ENCODE results near the gene COPZ2. TPM values are rescaled to one million over a fixed set of nuclear protein-coding genes. Genes with fewer than 3 reads are reported as not detected.

Gene COPZ2
- total and polyA plus RNA-seq, 2 donors (not counting 1 experiment from before 2014, with no cell fraction given) = 1.0 to 2.3 TPM

GRCh38 chr17:48051706-48052486 is 14.3 kb upstream of the COPZ2 start:
- no peak overlapping the region for H3K9ac ChIP-seq (ENCODE audit: low read length)
- WGBS (ENCODE audit: insufficient coverage) = 93% methylated on average over 3 of the region's 5 CpGs
- no peaks in the 10 kb centered on the region for H3K27me3 ChIP-seq (replicated peaks in 1 of 4; ENCODE audit: control extremely low read depth in 1 of 4, control insufficient read depth in 3 of 4, insufficient read depth in 4 of 4, low read length in 3 of 4)
- no peak for TF ChIP-seq EZH2 (IDR thresholded peaks at IDR 0.05; ENCODE audit: borderline replicate concordance, insufficient read depth, low read depth, low read length, poor library complexity, severe bottlenecking)
- TF ChIP-seq, protein P1, sequence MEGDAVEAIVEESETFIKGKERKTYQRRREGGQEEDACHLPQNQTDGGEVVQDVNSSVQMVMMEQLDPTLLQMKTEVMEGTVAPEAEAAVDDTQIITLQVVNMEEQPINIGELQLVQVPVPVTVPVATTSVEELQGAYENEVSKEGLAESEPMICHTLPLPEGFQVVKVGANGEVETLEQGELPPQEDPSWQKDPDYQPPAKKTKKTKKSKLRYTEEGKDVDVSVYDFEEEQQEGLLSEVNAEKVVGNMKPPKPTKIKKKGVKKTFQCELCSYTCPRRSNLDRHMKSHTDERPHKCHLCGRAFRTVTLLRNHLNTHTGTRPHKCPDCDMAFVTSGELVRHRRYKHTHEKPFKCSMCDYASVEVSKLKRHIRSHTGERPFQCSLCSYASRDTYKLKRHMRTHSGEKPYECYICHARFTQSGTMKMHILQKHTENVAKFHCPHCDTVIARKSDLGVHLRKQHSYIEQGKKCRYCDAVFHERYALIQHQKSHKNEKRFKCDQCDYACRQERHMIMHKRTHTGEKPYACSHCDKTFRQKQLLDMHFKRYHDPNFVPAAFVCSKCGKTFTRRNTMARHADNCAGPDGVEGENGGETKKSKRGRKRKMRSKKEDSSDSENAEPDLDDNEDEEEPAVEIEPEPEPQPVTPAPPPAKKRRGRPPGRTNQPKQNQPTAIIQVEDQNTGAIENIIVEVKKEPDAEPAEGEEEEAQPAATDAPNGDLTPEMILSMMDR (IDR thresholded peaks at IDR 0.05) = no peak
- no peaks in the 10 kb centered on the region for H3K27me3 Mint-ChIP-seq
- peaks cover 43 to 55% of the 10 kb centered on the region in 2 donors for H3K4me1 ChIP-seq (ENCODE audit: control insufficient read depth in 2 of 2, insufficient read depth in 2 of 2, low read length in 2 of 2)
- peaks cover 87% of the 10 kb centered on the region for H3K79me2 ChIP-seq (ENCODE audit: control insufficient read depth, insufficient read depth, low read length)
- no peak overlapping the region for H3K4me3 ChIP-seq (ENCODE audit: control extremely low read depth in 1 of 5, extremely low read depth in 1 of 5, insufficient read depth in 1 of 5, low read depth in 2 of 5, low read length in 4 of 5)
- peaks cover 56% of the 10 kb centered on the region for H4K20me1 ChIP-seq (ENCODE audit: control insufficient read depth, insufficient read depth, low read length, poor library complexity, severe bottlenecking)
- ChIA-PET CTCF (interaction anchor here (1.5 to 5.1 kb wide), 3 partner anchors 22 to 26 kb away, joined by 5 to 28 read pairs (median 10); no protein-coding TSS in a partner anchor), POLR2A (no interaction called here)
- H3K9me3 ChIP-seq (ENCODE audit: control extremely low read depth in 1 of 3, control insufficient read depth in 2 of 3, insufficient read depth in 1 of 3, low read length in 2 of 3) = no peaks in the 10 kb centered on the region
- no peak overlapping the region for H2AFZ ChIP-seq (ENCODE audit: insufficient read depth, low read depth, low read length, poor library complexity, severe bottlenecking)
- intact Hi-C loops (cut with micrococcal nuclease) = no loop called here
- no peaks in the 10 kb centered on the region for H3K9me3 Mint-ChIP-seq (ENCODE audit: insufficient read depth)
- peak overlapping the region; percentile 19 for H3K4me3 Mint-ChIP-seq
- no peak overlapping the region for H3K27ac ChIP-seq (ENCODE audit: low read length in 2 of 2)
- H3K4me1 Mint-ChIP-seq = peaks cover 79% of the 10 kb centered on the region
- no peak for ATAC-seq (ENCODE audit: low read depth)
- peaks cover 0 to 43% of the 10 kb centered on the region in 2 experiments for H3K36me3 ChIP-seq (replicated peaks in 1 of 2; ENCODE audit: control extremely low read depth in 1 of 2, control insufficient read depth in 1 of 2, extremely low read depth in 1 of 2, insufficient read depth in 2 of 2, low read length in 1 of 2)
- H3K27ac Mint-ChIP-seq = peak overlapping the region; percentile 37
- no peak for DNase-seq
- peak overlapping the region; percentile 1 for H3K4me2 ChIP-seq (replicated peaks; ENCODE audit: low read depth, low read length, poor library complexity, severe bottlenecking)

DNA sequence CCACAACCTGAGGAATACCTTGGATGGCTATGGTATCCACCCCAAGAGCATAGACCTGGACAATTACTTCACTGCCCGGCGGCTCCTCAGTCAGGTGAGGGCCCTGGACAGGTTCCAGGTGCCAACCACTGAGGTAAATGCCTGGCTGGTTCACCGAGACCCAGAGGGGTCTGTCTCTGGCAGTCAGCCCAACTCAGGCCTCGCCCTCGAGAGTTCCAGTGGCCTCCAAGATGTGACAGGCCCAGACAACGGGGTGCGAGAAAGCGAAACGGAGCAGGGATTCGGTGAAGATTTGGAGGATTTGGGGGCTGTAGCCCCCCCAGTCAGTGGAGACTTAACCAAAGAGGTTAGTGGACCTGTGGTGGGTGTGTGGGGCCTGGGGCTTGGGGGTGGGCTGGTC is 13.7 kb upstream of the COPZ2 start:
- no peak for TF ChIP-seq EZH2 (IDR thresholded peaks at IDR 0.05; ENCODE audit: borderline replicate concordance, insufficient read depth, low read depth, low read length, poor library complexity, severe bottlenecking)
- TF ChIP-seq, protein P1 (IDR thresholded peaks at IDR 0.05) = no peak
- Histone ChIP-seq H3K79me2 (ENCODE audit: control insufficient read depth, insufficient read depth, low read length) (peaks cover 86% of the 10 kb centered on the region), H4K20me1 (ENCODE audit: control insufficient read depth, insufficient read depth, low read length, poor library complexity, severe bottlenecking) (peaks cover 53% of the 10 kb centered on the region), H3K27me3 (replicated peaks in 1 of 4; ENCODE audit: control extremely low read depth in 1 of 4, control insufficient read depth in 3 of 4, insufficient read depth in 4 of 4, low read length in 3 of 4) (no peaks in the 10 kb centered on the region), H3K36me3 (replicated peaks in 1 of 2; ENCODE audit: control extremely low read depth in 1 of 2, control insufficient read depth in 1 of 2, extremely low read depth in 1 of 2, insufficient read depth in 2 of 2, low read length in 1 of 2) (peaks cover 0 to 37% of the 10 kb centered on the region in 2 experiments), H3K9ac (ENCODE audit: low read length) (no peak overlapping the region), H3K4me2 (replicated peaks; ENCODE audit: low read depth, low read length, poor library complexity, severe bottlenecking) (no peak overlapping the region), H3K9me3 (ENCODE audit: control extremely low read depth in 1 of 3, control insufficient read depth in 2 of 3, insufficient read depth in 1 of 3, low read length in 2 of 3) (no peaks in the 10 kb centered on the region), H2AFZ (ENCODE audit: insufficient read depth, low read depth, low read length, poor library complexity, severe bottlenecking) (no peak overlapping the region), H3K27ac (ENCODE audit: low read length in 2 of 2) (no peak overlapping the region), H3K4me1 (ENCODE audit: control insufficient read depth in 2 of 2, insufficient read depth in 2 of 2, low read length in 2 of 2) (peaks cover 46 to 54% of the 10 kb centered on the region in 2 donors), H3K4me3 (ENCODE audit: control extremely low read depth in 1 of 5, extremely low read depth in 1 of 5, insufficient read depth in 1 of 5, low read depth in 2 of 5, low read length in 4 of 5) (no peak overlapping the region)
- 97% methylated on average over 10 of the region's 10 CpGs for WGBS (ENCODE audit: insufficient coverage)
- DNase-seq = no peak
- Mint-ChIP-seq H3K4me3 (no peak overlapping the region), H3K9me3 (ENCODE audit: insufficient read depth) (no peaks in the 10 kb centered on the region), H3K27ac (no peak overlapping the region), H3K4me1 (peaks cover 78% of the 10 kb centered on the region), H3K27me3 (no peaks in the 10 kb centered on the region)
- CTCF ChIA-PET = interaction anchor here (2.1 kb wide), 1 partner anchor 23 kb away, joined by 10 read pairs; no protein-coding TSS in a partner anchor
- no peak for ATAC-seq (ENCODE audit: low read depth)
- intact Hi-C loops (cut with micrococcal nuclease) = no loop called here
- POLR2A ChIA-PET = no interaction called here
